Stimulated activated CD8-positive, alpha-beta memory T cell treated with anti-CD3 and anti-CD28 coated beads, Interleukin-7, amount 100 ng/mL, for 4 hours (primary cell): Measurements from ENCODE around the gene EXOC1.
A peak's percentile ranks its signal among the peaks of the same experiment; 100 is the strongest.
"Not testable (repeated sequence)": the region's sequence is repeated elsewhere in the genome, so short reads cannot be mapped to it uniquely, and the experiment has no call there.

ENCODE experiments used
- DNase-seq, 2 donors: peaks; one replicate each; pipeline ENCODE4 v3.0.0-alpha.2; 2020; ENCODE audit warnings: low read depth in 2 of 2

The EXOC1 gene

GRCh38 chr4:55904576-55904975 is 51.1 kb downstream of the EXOC1 start:
- DNase-seq = no peak

- DNase-seq = no peak
Measured at GRCh38 chr4:55906323-55906722, 52.9 kb downstream of the EXOC1 start.

- no peak for DNase-seq
Measured at GRCh38 chr4:55906989-55907388, 53.5 kb downstream of the EXOC1 start.

GRCh38 chr4:55907469-55907868 is 54.0 kb downstream of the EXOC1 start:
- DNase-seq = no peak

- DNase-seq = no peak
Measured at GRCh38 chr4:55910140-55910539, 56.7 kb downstream of the EXOC1 start.

- DNase-seq = no peak
Measured at GRCh38 chr4:55912249-55912648, 58.8 kb downstream of the EXOC1 start.

GRCh38 chr4:55920571-55920970 is 67.1 kb downstream of the EXOC1 start:
- no peak for DNase-seq

GRCh38 chr4:55921093-55921492 is 67.6 kb downstream of the EXOC1 start:
- DNase-seq = no peak

- DNase-seq = no peak
Measured at GRCh38 chr4:55925241-55925640, 71.8 kb downstream of the EXOC1 start.

GRCh38 chr4:55926610-55927009 is 73.2 kb downstream of the EXOC1 start:
- no peak for DNase-seq

- no peak for DNase-seq
Measured at GRCh38 chr4:55927803-55928437, 74.5 kb downstream of the EXOC1 start.

- no peak for DNase-seq
Measured at GRCh38 chr4:55928846-55929245, 75.4 kb downstream of the EXOC1 start.

GRCh38 chr4:55931043-55931442 is 77.6 kb downstream of the EXOC1 start:
- no peak for DNase-seq

GRCh38 chr4:55931833-55932232 is 78.4 kb downstream of the EXOC1 start:
- no peak for DNase-seq

- DNase-seq = no peak
Measured at GRCh38 chr4:55932511-55932910, 79.1 kb downstream of the EXOC1 start.

GRCh38 chr4:55933611-55934010 is 80.2 kb downstream of the EXOC1 start:
- no peak for DNase-seq

- DNase-seq = not testable (repeated sequence)
Measured at GRCh38 chr4:55935907-55936306, 82.5 kb downstream of the EXOC1 start.

GRCh38 chr4:55938481-55938880 is 85.0 kb downstream of the EXOC1 start:
- DNase-seq = no peak

GRCh38 chr4:55939421-55939820 is 86.0 kb downstream of the EXOC1 start:
- no peak for DNase-seq

- DNase-seq = no peak
Measured at GRCh38 chr4:55941881-55942396, 88.5 kb downstream of the EXOC1 start.

GRCh38 chr4:55947254-55947882 is 93.9 kb downstream of the EXOC1 start:
- DNase-seq = no peak

- DNase-seq = peak; percentile 10 to 16
Measured at GRCh38 chr4:55947912-55948725, 94.7 kb downstream of the EXOC1 start.
